WTC11 (cell line): Measurements from ENCODE around the gene SYCP2. TPM values are rescaled to one million over a fixed set of nuclear protein-coding genes. Genes with fewer than 3 reads are reported as not detected.

Experiments used
- ATAC-seq: fragments of 200-7000 bp; cut with Tn5 transposase; 2 replicates; pipeline ENCODE4 v1.10.0; 2021; ENCODE audit warnings: mild to moderate bottlenecking, moderate library complexity
- CTCF ChIA-PET: fragments of 300-600 bp; sonication (Branson Sonifier 250); formaldehyde crosslinking; loops from one replicate; lab custom pipeline; 2021; ENCODE audit warnings: antibody characterized with exemption; lab: Charles Lee
- POLR2A ChIA-PET: fragments of 350-600 bp; sonication (Branson Sonifier 250); formaldehyde crosslinking; loops from one replicate; lab custom pipeline; 2021; ENCODE audit warnings: antibody characterized with exemption; lab: Charles Lee
- DNase-seq: peaks from one replicate; pipeline ENCODE4 v3.0.0; 2021; ENCODE audit warnings: low spot score
- H3K27ac Mint-ChIP-seq: 2 replicates; pipeline ENCODE4 v1.8.0; 2021; ENCODE audit warnings: mixed read lengths
- H3K27me3 Mint-ChIP-seq: 2 replicates; pipeline ENCODE4 v1.8.0; 2021; ENCODE audit warnings: low read depth, mild to moderate bottlenecking, moderate library complexity, mixed read lengths
- H3K36me3 Mint-ChIP-seq: 2 replicates; pipeline ENCODE4 v1.8.0; 2021; ENCODE audit warnings: mixed read lengths
- H3K4me1 Mint-ChIP-seq: 2 replicates; pipeline ENCODE4 v1.8.0; 2022; ENCODE audit warnings: mixed read lengths
- H3K4me3 Mint-ChIP-seq: 2 replicates; pipeline ENCODE4 v1.8.0; 2021; ENCODE audit warnings: mild to moderate bottlenecking, moderate library complexity, mixed read lengths
- H3K9me3 Mint-ChIP-seq: 2 replicates; pipeline ENCODE4 v1.8.0; 2021; ENCODE audit warnings: mixed read lengths
- AR ChIP-seq: fragments of 250-450 bp; sonication (Bioruptor Pico); IDR thresholded peaks from 2 replicates; pipeline ENCODE4 v1.9.0; 2021; ENCODE audit warnings: mild to moderate bottlenecking
- ARID4B ChIP-seq: sonication (generic); formaldehyde crosslinking; IDR thresholded peaks from 2 replicates; pipeline ENCODE4 v1.8.0; 2023; ENCODE audit warnings: missing genetic modification reagents, mild to moderate bottlenecking, borderline replicate concordance
- ATF6 ChIP-seq: sonication (generic); formaldehyde crosslinking; IDR thresholded peaks from 2 replicates; pipeline ENCODE4 v1.8.1; 2023; ENCODE audit warnings: mild to moderate bottlenecking, missing genetic modification reagents
- CDX4 ChIP-seq: fragments of 250-450 bp; sonication (Bioruptor Pico); IDR thresholded peaks from 2 replicates; pipeline ENCODE4 v1.9.0; 2021; ENCODE audit warnings: moderate library complexity, mild to moderate bottlenecking, inconsistent platforms, borderline replicate concordance
- CREM ChIP-seq: sonication (generic); formaldehyde crosslinking; IDR thresholded peaks from 2 replicates; pipeline ENCODE4 v1.8.1; 2022; ENCODE audit warnings: mild to moderate bottlenecking, missing genetic modification reagents, moderate library complexity
- E2F1 ChIP-seq: sonication (generic); formaldehyde crosslinking; IDR thresholded peaks from 2 replicates; pipeline ENCODE4 v1.8.0; 2022; ENCODE audit warnings: mild to moderate bottlenecking, missing genetic modification reagents
- EMX1 ChIP-seq: fragments of 250-450 bp; sonication (Bioruptor Pico); IDR thresholded peaks from 2 replicates; pipeline ENCODE4 v1.8.0; 2021; ENCODE audit warnings: mild to moderate bottlenecking
- ETV6 ChIP-seq: sonication (generic); formaldehyde crosslinking; IDR thresholded peaks from 2 replicates; pipeline ENCODE4 v1.8.1; 2022; ENCODE audit warnings: mild to moderate bottlenecking, missing genetic modification reagents
- HMGXB4 ChIP-seq: sonication (generic); formaldehyde crosslinking; IDR thresholded peaks from 2 replicates; pipeline ENCODE4 v1.8.1; 2023; ENCODE audit warnings: mild to moderate bottlenecking, moderate library complexity, missing genetic modification reagents
- IRF1 ChIP-seq: sonication (generic); formaldehyde crosslinking; IDR thresholded peaks from 2 replicates; pipeline ENCODE4 v1.8.0; 2023; ENCODE audit warnings: missing genetic modification reagents
- MYBL2 ChIP-seq: sonication (generic); formaldehyde crosslinking; IDR thresholded peaks from 2 replicates; pipeline ENCODE4 v1.8.1; 2023; ENCODE audit warnings: mild to moderate bottlenecking, moderate library complexity, missing genetic modification reagents
- NFATC4 ChIP-seq: fragments of 250-450 bp; sonication (Bioruptor Pico); IDR thresholded peaks from 2 replicates; pipeline ENCODE4 v1.9.0; 2021; ENCODE audit warnings: mild to moderate bottlenecking
- NFYB ChIP-seq: sonication (generic); formaldehyde crosslinking; conservative IDR thresholded peaks from 2 replicates; pipeline ENCODE4 v1.8.0; 2022; ENCODE audit warnings: low read depth, missing genetic modification reagents
- PRRX2 ChIP-seq: fragments of 250-450 bp; sonication (Bioruptor Pico); IDR thresholded peaks from 2 replicates; pipeline ENCODE4 v1.8.0; 2021; ENCODE audit warnings: mild to moderate bottlenecking
- SP1 ChIP-seq: sonication (generic); formaldehyde crosslinking; conservative IDR thresholded peaks from 2 replicates; pipeline ENCODE4 v1.8.1; 2022; ENCODE audit warnings: missing genetic modification reagents
- TP53 ChIP-seq: sonication (generic); formaldehyde crosslinking; IDR thresholded peaks from 2 replicates; pipeline ENCODE4 v1.8.1; 2023; ENCODE audit warnings: mild to moderate bottlenecking, missing genetic modification reagents
- USF1 ChIP-seq: sonication (generic); formaldehyde crosslinking; IDR thresholded peaks from 2 replicates; pipeline ENCODE4 v1.8.0; 2022; ENCODE audit warnings: mild to moderate bottlenecking, missing genetic modification reagents
- ZNF219 ChIP-seq: sonication (generic); formaldehyde crosslinking; IDR thresholded peaks from 2 replicates; pipeline ENCODE4 v1.8.0; 2023; ENCODE audit warnings: missing genetic modification reagents, mild to moderate bottlenecking, borderline replicate concordance
- ZNF232 ChIP-seq: sonication (generic); formaldehyde crosslinking; IDR thresholded peaks from 2 replicates; pipeline ENCODE4 v1.8.0; 2022; ENCODE audit warnings: mild to moderate bottlenecking, missing genetic modification reagents
- ZNF396 ChIP-seq: fragments of 250-450 bp; sonication (Bioruptor Pico); IDR thresholded peaks from 2 replicates; pipeline ENCODE4 v1.8.0; 2021; ENCODE audit warnings: mild to moderate bottlenecking, moderate library complexity, borderline replicate concordance
- ZNF423 ChIP-seq: fragments of 250-450 bp; sonication (Bioruptor Pico); IDR thresholded peaks from 2 replicates; pipeline ENCODE4 v2.1.2; 2022; ENCODE audit warnings: mild to moderate bottlenecking, moderate library complexity
- total RNA-seq: library from RNA; stranded (reverse); gene quantifications from 3 replicates; pipeline ENCODE4 v1.2.3, GENCODE V29; 2021

Gene SYCP2
- total RNA-seq, 1 experiment from 2014 or later = 0.31 TPM

- peak within 1 kb of the TSS; percentile 97 for H3K27ac Mint-ChIP-seq
- H3K4me1 Mint-ChIP-seq = peaks cover 7% of the 10 kb centered on the region
- TF ChIP-seq ZNF219 (CRISPR knock-in tag) = no peak
- TF ChIP-seq E2F1 (CRISPR knock-in tag) = no peak
- TF ChIP-seq ATF6 (CRISPR knock-in tag) = no peak
- TF ChIP-seq NFATC4 (CRISPR knock-in tag) = no peak
- no peak for TF ChIP-seq CDX4 (CRISPR knock-in tag)
- TF ChIP-seq PRRX2 (CRISPR knock-in tag) = no peak
- 0 out of 2 replicates have a peak, but pooled peaks have one; percentile 35 for TF ChIP-seq CREM (CRISPR knock-in tag)
- TF ChIP-seq AR = no peak
- peak; percentile 44; the same call in 1 of the 2 replicates for TF ChIP-seq ETV6 (CRISPR knock-in tag)
- no peak for TF ChIP-seq TP53
- TF ChIP-seq HMGXB4 = no peak
- no peak for TF ChIP-seq MYBL2 (CRISPR knock-in tag)
- TF ChIP-seq NFYB = no peak
- TF ChIP-seq SP1 = peak; percentile 54
- TF ChIP-seq ZNF232 (CRISPR knock-in tag) = no peak; the same call in 1 of the 2 replicates
- TF ChIP-seq ZNF396 (CRISPR knock-in tag) = no peak
- TF ChIP-seq ARID4B (CRISPR knock-in tag) = peak; percentile 32; the same call in 1 of the 2 replicates
- TF ChIP-seq ZNF423 (CRISPR knock-in tag) = peak; percentile 48; the same call in 1 of the 2 replicates
- peak; percentile 79 for TF ChIP-seq USF1 (CRISPR knock-in tag)
- TF ChIP-seq EMX1 = no peak
- TF ChIP-seq IRF1 = 0 out of 2 replicates have a peak, but pooled peaks have one; percentile 36
Measured at GRCh38 chr20:59940129-59940955, 6.9 kb upstream of the SYCP2 start, which contains the start of the genes FAM217B and PPP1R3D. FAM217B (plus strand) TSS chr20:59940389; CDS start chr20:59943944, 3,555 bp downstream. PPP1R3D (minus strand) TSS chr20:59940305; CDS start chr20:59939931, 374 bp downstream.

More at GRCh38 chr20:59940129-59940955, 6.9 kb upstream of the SYCP2 start, which contains the start of the genes FAM217B and PPP1R3D:
- ChIA-PET POLR2A (interaction anchor here (1.1 kb wide), 1 partner anchor 54 kb away, joined by 5 read pairs; no protein-coding TSS in a partner anchor), CTCF (interaction anchor here (0.6 to 2.1 kb wide), 7 partner anchors 15 to 157 kb away, joined by 3 to 13 read pairs (median 4); no protein-coding TSS in a partner anchor)
- H3K9me3 Mint-ChIP-seq = peaks cover 7% of the 10 kb centered on the region
- H3K4me3 Mint-ChIP-seq = peak within 1 kb of the TSS; percentile 86
- H3K27me3 Mint-ChIP-seq = peaks cover 37% of the 10 kb centered on the region
- peak; percentile 93 for ATAC-seq
- DNase-seq = peak; percentile 91
- H3K36me3 Mint-ChIP-seq = peaks cover 16% of the 10 kb centered on the region
